Activated naive CD8-positive, alpha-beta T cell treated with anti-CD3 and anti-CD28 coated beads, Interleukin-2, amount 50 U/mL, for 24 hours (primary cell): Measurements from ENCODE around the gene PRKN.

Experiments
- ATAC-seq: fragments of 150-1000 bp; cut with Tn5 transposase; one replicate; pipeline ENCODE4 v1.10.0; 2021
- DNase-seq: peaks from one replicate; pipeline ENCODE4 v3.0.0; 2021
- H3K27ac Mint-ChIP-seq: one replicate; pipeline ENCODE4 v1.8.0; 2021; ENCODE audit warnings: mild to moderate bottlenecking, mixed read lengths
- H3K27me3 Mint-ChIP-seq: one replicate; pipeline ENCODE4 v1.8.0; 2021; ENCODE audit warnings: mixed read lengths
- H3K36me3 Mint-ChIP-seq: one replicate; pipeline ENCODE4 v1.8.0; 2021; ENCODE audit warnings: low read depth, mixed read lengths
- H3K4me1 Mint-ChIP-seq: one replicate; pipeline ENCODE4 v1.8.0; 2021; ENCODE audit warnings: mixed read lengths
- H3K4me3 Mint-ChIP-seq: one replicate; pipeline ENCODE4 v1.8.0; 2021; ENCODE audit warnings: mild to moderate bottlenecking, moderate library complexity, mixed read lengths
- H3K9me3 Mint-ChIP-seq: one replicate; pipeline ENCODE4 v1.8.0; 2021; ENCODE audit warnings: mixed read lengths

Gene PRKN

DNA sequence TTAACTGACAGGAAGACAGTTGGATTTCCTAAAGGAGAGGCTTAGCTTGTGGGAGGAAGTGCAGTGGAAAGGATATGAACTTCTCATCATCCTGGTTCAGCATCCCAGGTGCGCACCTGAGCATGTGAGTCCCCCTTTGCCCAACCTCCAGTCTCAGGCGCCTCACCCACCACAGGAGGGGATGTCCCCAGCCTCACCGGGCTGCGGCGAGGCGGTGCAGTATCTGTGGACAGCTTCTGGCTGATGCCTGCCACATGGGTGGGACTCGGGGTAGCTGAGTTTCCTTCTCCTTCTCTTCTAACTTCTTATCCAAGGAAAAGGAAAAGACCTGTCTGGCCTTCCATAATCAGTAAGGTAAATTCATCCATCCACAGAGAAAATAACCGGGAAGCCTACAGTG, 914.4 kb downstream of the PRKN start:
- Mint-ChIP-seq H3K27me3 (no peaks in the 10 kb centered on the region), H3K4me3 (no peak overlapping the region), H3K4me1 (no peaks in the 10 kb centered on the region), H3K27ac (no peak overlapping the region), H3K9me3 (peaks cover 12% of the 10 kb centered on the region), H3K36me3 (no peaks in the 10 kb centered on the region)
- no peak for ATAC-seq
- DNase-seq, result no peak

DNA sequence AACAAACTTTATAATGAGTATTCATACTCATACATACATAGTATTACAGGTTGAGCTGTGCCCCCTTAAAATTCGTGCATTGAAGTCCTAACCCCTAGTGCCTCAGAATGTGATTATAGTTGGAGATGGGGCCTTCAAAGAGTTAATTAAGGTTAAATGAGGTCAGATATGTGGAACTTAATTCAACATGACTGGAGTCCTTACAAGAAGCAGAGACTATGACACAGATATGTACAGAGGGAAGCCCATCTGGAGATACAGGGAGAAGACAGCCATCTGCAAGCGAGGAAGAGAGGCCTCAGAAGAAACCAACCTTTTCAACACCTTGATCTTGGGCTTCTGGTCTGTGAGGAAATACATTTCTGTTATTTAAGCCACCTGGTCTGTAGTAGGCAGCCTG, 917.6 kb downstream of the PRKN start:
- Mint-ChIP-seq H3K9me3 (peaks cover 12% of the 10 kb centered on the region), H3K27ac (no peak overlapping the region), H3K36me3 (no peaks in the 10 kb centered on the region), H3K4me3 (no peak overlapping the region), H3K27me3 (no peaks in the 10 kb centered on the region), H3K4me1 (no peaks in the 10 kb centered on the region)
- DNase-seq (no peak), ATAC-seq (no peak)

DNA sequence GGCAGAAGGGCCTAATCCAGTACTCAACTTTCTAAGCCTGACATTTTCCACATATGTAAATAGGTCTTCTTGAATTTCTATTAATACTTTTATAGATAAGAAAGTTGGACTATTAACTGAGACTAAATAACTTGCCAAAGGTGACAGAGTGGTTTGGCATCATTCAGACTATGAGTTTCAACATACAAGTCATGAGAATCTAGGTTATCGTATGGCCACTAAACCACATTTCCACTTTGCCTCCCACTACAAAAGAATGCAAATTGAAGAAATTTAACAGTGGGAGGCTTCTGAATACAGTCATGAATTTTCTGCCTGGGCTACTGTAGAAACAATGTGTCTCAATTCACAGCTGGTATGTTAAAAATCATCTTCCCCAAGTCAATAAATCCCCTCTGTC, 922.7 kb downstream of the PRKN start:
- no peak for ATAC-seq
- DNase-seq, result no peak
- no peaks in the 10 kb centered on the region for H3K9me3 Mint-ChIP-seq

DNA sequence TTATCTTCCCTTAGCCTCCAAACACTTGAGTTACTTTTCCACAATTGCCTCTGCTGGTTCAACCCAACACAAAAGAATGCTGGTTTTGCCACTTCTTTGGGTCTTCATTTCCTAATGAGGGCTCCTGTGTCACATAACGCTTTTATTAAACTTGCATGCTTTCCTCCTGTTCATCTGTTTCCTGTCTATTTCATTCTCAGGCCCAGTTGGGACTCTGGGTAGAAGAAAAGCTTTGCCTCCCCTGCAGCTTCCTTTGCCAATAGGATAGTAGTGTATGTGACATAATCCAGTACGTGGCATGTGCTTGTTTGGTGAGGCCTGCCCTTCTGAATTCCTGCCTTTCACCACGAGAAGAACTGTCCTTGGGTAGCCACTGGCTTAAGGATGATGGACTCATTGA, 924.4 kb downstream of the PRKN start:
- H3K4me3 Mint-ChIP-seq, result no peak overlapping the region
- no peak for DNase-seq

More for the DNA sequence above, 922.7 kb downstream of the PRKN start:
- no peaks in the 10 kb centered on the region for H3K36me3 Mint-ChIP-seq
- no peaks in the 10 kb centered on the region for H3K4me1 Mint-ChIP-seq
- H3K27me3 Mint-ChIP-seq, result no peaks in the 10 kb centered on the region
- H3K27ac Mint-ChIP-seq, result no peak overlapping the region
- H3K4me3 Mint-ChIP-seq, result no peak overlapping the region

DNA sequence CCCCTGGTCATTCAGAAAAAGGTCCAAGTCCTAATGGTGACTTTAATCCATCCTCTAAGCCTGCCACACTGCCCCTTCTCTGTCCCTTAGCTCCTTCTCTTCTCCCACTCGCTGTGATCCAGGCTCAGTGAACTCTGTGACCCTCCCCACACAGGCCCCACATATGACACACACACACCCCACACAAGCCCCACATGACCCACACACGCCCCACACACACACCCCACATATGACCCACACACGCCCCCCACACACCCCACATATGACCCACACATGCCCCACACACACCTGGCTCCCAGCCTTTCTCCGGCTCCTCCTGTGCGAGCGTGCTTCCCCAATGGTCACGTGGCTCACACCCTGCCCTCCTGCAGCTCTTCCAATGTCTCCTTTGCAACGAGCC, 925.3 kb downstream of the PRKN start:
- no peak for DNase-seq
- Mint-ChIP-seq H3K9me3 (no peaks in the 10 kb centered on the region), H3K4me1 (no peaks in the 10 kb centered on the region), H3K27ac (no peak overlapping the region), H3K27me3 (no peaks in the 10 kb centered on the region), H3K4me3 (no peak overlapping the region), H3K36me3 (no peaks in the 10 kb centered on the region)
- no peak for ATAC-seq

More for the DNA sequence above, 924.4 kb downstream of the PRKN start:
- no peak for ATAC-seq
- Mint-ChIP-seq H3K4me1 (no peaks in the 10 kb centered on the region), H3K27me3 (no peaks in the 10 kb centered on the region), H3K9me3 (no peaks in the 10 kb centered on the region), H3K27ac (no peak overlapping the region), H3K36me3 (no peaks in the 10 kb centered on the region)

DNA sequence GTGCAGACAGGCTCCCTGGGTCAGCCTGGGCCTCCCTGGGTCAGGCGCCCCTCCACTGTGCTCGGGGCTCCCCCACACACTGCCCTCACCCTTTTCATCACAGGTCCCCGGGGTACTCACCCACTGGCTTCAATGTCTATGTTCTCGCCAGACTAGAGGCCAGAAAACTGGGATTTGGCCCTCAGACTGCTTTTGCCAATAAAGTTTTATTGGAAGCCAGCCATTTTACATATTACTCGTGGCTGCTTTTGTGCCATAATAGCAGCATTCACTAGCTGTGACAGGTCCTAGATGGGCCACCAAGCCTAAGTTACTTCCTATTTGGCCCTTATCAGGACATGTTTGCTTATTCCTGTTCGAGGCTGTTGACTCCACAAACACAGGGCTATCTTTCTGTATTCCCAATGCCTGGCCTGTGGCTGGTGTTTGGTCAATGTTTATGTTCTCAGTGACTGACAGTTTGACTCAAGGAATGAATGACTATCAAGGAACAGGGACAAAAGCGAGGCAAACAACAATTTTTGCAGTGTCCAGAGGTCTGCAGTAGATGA, 928.6 kb downstream of the PRKN start:
- DNase-seq (no peak), ATAC-seq (no peak)
- H3K4me3 Mint-ChIP-seq, result no peak overlapping the region
- no peaks in the 10 kb centered on the region for H3K36me3 Mint-ChIP-seq
- no peaks in the 10 kb centered on the region for H3K4me1 Mint-ChIP-seq
- H3K9me3 Mint-ChIP-seq, result peaks cover 4% of the 10 kb centered on the region
- no peak overlapping the region for H3K27ac Mint-ChIP-seq
- H3K27me3 Mint-ChIP-seq, result no peaks in the 10 kb centered on the region

DNA sequence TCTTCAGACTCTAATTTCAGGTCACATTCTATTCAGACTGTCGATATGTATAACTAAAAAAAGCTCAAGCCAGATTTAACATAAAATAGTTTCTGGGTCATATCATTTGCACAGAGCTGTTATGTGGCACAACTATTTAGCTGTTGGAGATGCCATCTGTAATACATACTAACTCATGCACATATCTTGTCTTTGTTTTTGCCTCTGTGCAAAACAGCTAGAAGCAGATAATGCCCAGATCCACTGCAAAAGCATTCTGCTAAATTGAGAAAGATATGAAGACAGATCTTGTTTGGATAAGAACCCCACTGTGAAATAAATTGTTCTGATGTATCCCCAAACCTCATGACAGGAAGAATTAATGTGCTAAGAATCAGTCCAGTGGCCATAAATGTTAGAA, 930.9 kb downstream of the PRKN start:
- H3K9me3 Mint-ChIP-seq, result peaks cover 4% of the 10 kb centered on the region
- ATAC-seq, result no peak
- no peak overlapping the region for H3K4me3 Mint-ChIP-seq
- DNase-seq, result no peak
- no peak overlapping the region for H3K27ac Mint-ChIP-seq
- no peaks in the 10 kb centered on the region for H3K4me1 Mint-ChIP-seq
- H3K36me3 Mint-ChIP-seq, result no peaks in the 10 kb centered on the region
- no peaks in the 10 kb centered on the region for H3K27me3 Mint-ChIP-seq

DNA sequence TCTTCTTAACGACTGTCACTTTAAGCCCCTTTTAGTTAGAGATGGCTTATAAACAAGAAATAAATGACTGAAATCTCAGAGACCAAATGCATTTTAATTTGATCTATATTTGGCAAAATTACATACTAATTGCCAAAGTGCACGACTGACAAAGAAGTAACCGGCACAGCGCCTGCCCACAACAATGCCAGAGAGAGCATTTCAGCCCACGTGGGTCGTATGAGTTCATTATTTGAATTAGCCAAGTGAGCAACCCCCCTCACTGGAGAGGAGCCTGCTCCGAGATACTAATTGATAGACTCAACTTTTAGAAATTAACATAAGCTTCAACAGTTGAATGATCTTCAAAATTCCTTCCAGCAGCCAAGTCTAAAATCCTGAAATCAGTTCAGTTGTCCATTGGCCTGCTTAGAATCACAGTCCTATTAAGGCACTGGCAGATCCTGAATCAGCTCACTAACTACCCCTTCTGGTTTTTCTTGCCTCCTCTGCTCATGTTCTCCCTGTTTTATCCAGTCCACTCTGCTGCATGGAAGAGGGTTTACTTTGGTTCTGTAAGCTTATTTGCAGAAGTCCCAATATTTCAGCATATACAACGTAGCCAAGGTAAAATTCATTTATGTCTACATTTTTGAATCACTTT, 934.6 kb downstream of the PRKN start:
- Mint-ChIP-seq H3K4me3 (no peak overlapping the region), H3K4me1 (no peaks in the 10 kb centered on the region), H3K27ac (no peak overlapping the region), H3K27me3 (no peaks in the 10 kb centered on the region), H3K9me3 (peaks cover 7% of the 10 kb centered on the region), H3K36me3 (peaks cover 2% of the 10 kb centered on the region)
- ATAC-seq (no peak), DNase-seq (no peak)

DNA sequence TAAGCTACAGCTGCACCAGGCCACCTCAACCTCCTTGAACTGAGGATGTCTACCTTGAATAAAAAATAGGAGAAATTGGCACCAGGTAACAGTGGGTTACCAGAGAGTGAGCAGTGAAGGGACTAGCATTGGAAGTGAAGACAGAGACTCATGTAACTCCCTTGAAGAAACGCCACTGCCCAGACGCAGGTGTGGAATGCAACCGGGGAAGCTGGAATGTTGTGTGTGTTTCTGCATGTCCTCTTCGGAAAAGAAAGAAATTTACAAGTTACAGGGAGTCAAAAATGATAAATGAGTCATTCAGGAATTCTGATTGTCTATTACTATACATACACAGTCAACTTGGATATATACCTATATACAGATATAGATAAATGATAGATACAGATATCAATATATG, 939.0 kb downstream of the PRKN start:
- peaks cover 3% of the 10 kb centered on the region for H3K9me3 Mint-ChIP-seq
- H3K4me1 Mint-ChIP-seq, result no peaks in the 10 kb centered on the region
- DNase-seq, result no peak
- H3K36me3 Mint-ChIP-seq, result peaks cover 2% of the 10 kb centered on the region
- ATAC-seq, result no peak
- no peaks in the 10 kb centered on the region for H3K27me3 Mint-ChIP-seq
- no peak overlapping the region for H3K27ac Mint-ChIP-seq
- no peak overlapping the region for H3K4me3 Mint-ChIP-seq

DNA sequence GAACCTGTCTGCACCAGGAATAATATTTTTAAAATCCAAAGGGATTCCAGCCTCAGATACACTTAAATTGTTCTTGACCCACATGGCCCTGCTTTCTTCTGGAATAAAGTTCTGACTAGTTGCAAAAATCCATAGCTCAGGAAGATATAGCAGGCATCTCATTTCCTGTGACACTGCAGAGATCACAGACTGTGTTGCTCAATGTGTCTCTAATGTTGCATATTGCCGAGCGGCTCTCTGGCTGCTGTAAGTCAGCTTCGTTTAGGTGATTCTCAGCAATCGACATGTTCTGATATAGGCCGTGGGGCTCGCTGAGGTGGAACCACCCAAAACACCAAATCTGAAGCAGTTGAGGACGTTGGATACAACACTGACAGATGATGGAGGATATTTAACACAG, 955.4 kb downstream of the PRKN start:
- ATAC-seq, result no peak
- no peak for DNase-seq
- Mint-ChIP-seq H3K9me3 (no peaks in the 10 kb centered on the region), H3K4me3 (no peak overlapping the region), H3K27ac (no peak overlapping the region), H3K4me1 (no peaks in the 10 kb centered on the region), H3K36me3 (no peaks in the 10 kb centered on the region), H3K27me3 (no peaks in the 10 kb centered on the region)

DNA sequence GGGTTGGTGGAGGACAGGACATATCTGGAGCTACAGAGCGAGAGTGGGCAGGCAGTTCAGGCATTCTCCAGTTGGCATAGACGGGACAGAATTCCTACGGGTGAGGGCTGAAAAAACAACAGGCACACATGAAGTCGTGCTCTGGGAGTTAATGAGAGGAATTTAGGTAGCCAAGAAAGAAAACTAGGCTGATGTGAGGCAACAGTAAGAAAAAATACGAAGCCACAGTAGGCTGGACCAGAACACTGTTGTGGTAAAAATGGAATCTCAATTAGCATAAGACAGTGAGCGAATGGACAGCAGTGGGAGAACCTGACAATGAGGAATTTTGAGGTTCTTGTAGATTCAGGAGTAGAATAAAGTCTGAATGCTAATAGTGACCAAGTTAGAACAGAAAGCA, 965.6 kb downstream of the PRKN start:
- H3K27ac Mint-ChIP-seq, result no peak overlapping the region

DNA sequence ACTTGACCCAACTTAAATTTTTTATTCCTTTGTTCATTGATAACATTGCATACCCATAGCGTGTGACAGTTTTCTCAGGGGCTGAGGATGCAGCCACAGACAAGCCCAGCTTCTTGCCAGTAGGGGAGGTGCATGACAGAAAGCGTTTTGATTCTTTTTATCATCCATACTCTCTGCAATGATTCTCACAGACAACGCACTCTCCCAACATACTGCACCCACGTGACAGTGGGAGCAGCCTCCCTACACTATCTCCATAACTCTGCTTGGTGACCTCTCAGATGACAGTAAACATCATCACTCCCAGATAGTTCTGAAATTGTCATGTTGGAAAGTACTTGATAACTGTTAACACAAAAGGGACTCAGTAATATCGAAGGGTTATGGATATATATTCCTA, 972.5 kb downstream of the PRKN start:
- H3K9me3 Mint-ChIP-seq, result no peaks in the 10 kb centered on the region
- H3K4me1 Mint-ChIP-seq, result no peaks in the 10 kb centered on the region
- H3K36me3 Mint-ChIP-seq, result no peaks in the 10 kb centered on the region
- DNase-seq, result no peak
- ATAC-seq, result no peak
- no peak overlapping the region for H3K4me3 Mint-ChIP-seq
- H3K27me3 Mint-ChIP-seq, result no peaks in the 10 kb centered on the region
- no peak overlapping the region for H3K27ac Mint-ChIP-seq

More for the DNA sequence above, 965.6 kb downstream of the PRKN start:
- DNase-seq (no peak), ATAC-seq (no peak)
- Mint-ChIP-seq H3K4me1 (no peaks in the 10 kb centered on the region), H3K4me3 (no peak overlapping the region), H3K9me3 (no peaks in the 10 kb centered on the region), H3K36me3 (no peaks in the 10 kb centered on the region), H3K27me3 (no peaks in the 10 kb centered on the region)

DNA sequence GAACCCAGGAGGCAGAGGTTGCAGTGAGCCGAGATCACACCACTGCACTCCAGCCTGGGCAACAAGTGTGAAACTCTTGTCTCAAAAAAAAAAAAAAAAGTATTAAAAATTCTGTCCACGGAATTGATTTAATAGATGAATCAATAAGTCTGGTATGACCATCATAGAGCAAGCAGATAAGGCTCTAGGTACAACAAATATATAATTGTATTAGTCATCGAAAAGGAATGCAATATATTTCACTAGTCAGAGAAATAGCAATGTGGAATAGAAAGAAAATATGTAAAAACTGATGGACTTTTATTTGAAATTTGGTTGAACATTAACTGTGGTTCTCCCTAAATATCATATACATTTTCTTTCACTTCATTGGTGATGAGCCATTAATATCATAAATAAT, 976.9 kb downstream of the PRKN start:
- Mint-ChIP-seq H3K27me3 (no peaks in the 10 kb centered on the region), H3K4me3 (no peak overlapping the region), H3K36me3 (no peaks in the 10 kb centered on the region), H3K9me3 (no peaks in the 10 kb centered on the region), H3K4me1 (no peaks in the 10 kb centered on the region), H3K27ac (no peak overlapping the region)
- DNase-seq, result no peak
- ATAC-seq, result no peak

DNA sequence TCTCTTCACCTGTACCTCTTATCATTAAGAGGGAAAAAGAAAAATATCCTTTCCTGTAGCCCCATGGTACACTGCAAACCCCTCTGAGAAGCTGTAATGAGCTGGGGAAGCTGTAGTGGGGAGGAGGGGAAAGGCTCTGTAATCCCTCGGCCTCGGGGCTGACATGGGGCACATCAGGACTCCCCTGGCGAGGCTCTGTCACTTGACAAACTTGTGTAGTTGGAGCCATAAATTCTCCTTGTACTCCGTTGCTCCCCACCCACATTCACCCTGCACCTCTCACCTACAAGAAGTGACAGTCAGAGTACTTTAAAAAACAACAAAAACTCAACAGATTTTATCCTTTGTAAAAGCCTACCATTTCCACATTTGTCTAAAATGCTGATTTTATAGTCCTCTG, 978.0 kb downstream of the PRKN start:
- no peaks in the 10 kb centered on the region for H3K36me3 Mint-ChIP-seq
- no peak overlapping the region for H3K27ac Mint-ChIP-seq
- DNase-seq (no peak), ATAC-seq (no peak)
- H3K27me3 Mint-ChIP-seq, result no peaks in the 10 kb centered on the region
- H3K9me3 Mint-ChIP-seq, result no peaks in the 10 kb centered on the region
- no peak overlapping the region for H3K4me3 Mint-ChIP-seq
- no peaks in the 10 kb centered on the region for H3K4me1 Mint-ChIP-seq

DNA sequence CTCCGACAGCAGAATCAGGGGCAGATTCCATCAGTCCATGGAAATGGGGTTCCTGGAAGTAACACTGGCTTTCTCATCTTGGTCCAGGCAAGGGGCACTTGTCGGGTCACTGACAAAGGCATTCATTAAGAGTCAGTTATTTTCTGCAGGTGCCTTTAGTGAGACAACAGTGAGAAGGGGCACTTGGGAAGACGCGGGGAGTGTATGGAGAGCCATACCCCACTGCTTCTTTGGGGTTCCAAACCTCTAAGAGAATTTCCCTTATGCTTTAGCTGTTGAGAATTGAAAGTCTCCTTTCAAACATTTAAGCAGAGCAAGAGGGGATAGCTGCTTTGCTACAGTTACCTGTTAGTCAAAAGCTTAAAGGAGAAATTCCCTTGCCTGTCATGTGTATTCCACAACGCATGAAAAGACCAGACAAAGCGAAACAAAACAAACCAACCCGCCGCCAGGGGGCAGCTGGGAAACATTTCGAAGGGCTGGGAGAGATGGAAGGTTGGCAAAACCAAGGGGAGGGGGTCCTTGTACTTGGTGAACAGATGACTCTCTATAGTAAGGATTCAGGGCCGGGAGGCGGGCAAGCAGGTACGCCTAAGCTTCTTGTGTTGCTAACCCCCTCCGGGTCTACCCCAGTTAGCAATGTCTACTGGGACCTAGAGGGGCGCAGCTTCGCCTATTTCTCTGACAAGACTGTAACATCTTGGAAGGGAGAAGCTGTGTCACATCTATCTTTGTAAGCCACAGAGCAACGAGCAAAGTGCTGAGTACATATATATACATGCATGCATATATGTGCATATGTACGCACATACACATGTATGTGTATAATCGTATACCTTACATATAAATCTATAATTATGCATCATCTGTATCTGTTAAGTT, 978.8 kb downstream of the PRKN start:
- Mint-ChIP-seq H3K4me1 (no peaks in the 10 kb centered on the region), H3K27ac (no peak overlapping the region), H3K36me3 (no peaks in the 10 kb centered on the region), H3K27me3 (no peaks in the 10 kb centered on the region), H3K4me3 (no peak overlapping the region), H3K9me3 (no peaks in the 10 kb centered on the region)
- no peak for ATAC-seq
- DNase-seq, result peak; percentile 40
